Measurements from ENCODE around the gene RGS11.

Gene RGS11

DNA sequence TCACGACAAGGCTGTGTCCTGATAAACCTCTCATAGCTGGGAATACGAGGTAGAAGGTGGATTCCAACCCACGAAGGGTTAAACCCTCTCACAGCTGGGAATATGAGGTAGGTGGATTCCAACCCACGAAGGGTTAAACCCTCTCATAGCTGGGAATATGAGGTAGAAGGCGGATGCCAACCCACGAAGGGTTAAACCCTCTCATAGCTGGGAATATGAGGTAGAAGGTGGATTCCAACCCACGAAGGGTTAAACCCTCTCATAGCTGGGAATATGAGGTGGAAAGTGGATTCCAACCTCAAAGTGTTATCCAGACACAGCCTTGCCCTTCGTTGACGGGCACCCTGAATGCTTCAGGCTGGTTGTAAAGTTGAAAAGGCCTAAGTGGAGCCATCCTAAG is 45.8 kb upstream of the RGS11 start:
- no peak for TF ChIP-seq TAF1 (IDR thresholded peaks at IDR 0.05; ENCODE audit: borderline replicate concordance, insufficient read depth, low read length)
- TF ChIP-seq REST (IDR thresholded peaks at IDR 0.05; ENCODE audit: insufficient read depth in 1 of 2, low read depth in 2 of 2, low read length in 2 of 2) = no peak
- no peak for TF ChIP-seq FOXP2 (optimal IDR thresholded peaks at IDR 0.05; ENCODE audit: borderline replicate concordance, extremely low read depth, extremely low read length, insufficient read depth)
- TF ChIP-seq SIN3A (IDR thresholded peaks at IDR 0.05; ENCODE audit: borderline replicate concordance, insufficient read depth, low read length) = no peak
- no peak for TF ChIP-seq POLR2AphosphoS5 (IDR thresholded peaks at IDR 0.05; ENCODE audit: low read depth, low read length)

DNA sequence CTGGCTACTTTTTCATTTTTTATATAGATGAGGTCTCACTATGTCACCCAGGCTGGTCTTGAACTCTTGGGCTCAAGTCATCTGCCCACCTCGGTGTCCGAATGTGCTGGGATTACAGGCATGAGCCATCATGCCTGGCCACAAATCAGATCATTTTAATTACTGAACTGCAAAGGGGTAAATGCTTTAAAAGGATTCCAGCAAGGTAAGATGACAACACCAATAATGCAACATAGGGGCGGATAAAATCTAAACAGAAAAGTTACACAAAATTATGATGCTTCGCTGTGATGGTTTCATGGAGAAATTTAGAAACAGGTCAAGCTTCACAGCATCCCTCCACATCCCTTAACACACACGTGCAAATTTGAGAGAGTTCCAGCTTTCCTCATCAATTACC is 44.5 kb upstream of the RGS11 start:
- TF ChIP-seq REST (IDR thresholded peaks at IDR 0.05; ENCODE audit: insufficient read depth in 1 of 2, low read depth in 2 of 2, low read length in 2 of 2) (no peak), SIN3A (IDR thresholded peaks at IDR 0.05; ENCODE audit: borderline replicate concordance, insufficient read depth, low read length) (no peak), POLR2AphosphoS5 (IDR thresholded peaks at IDR 0.05; ENCODE audit: low read depth, low read length) (no peak), FOXP2 (optimal IDR thresholded peaks at IDR 0.05; ENCODE audit: borderline replicate concordance, extremely low read depth, extremely low read length, insufficient read depth) (no peak), TAF1 (IDR thresholded peaks at IDR 0.05; ENCODE audit: borderline replicate concordance, insufficient read depth, low read length) (no peak)

GRCh38 chr16:318628-319027 is 42.9 kb upstream of the RGS11 start:
- TF ChIP-seq TAF1 (IDR thresholded peaks at IDR 0.05; ENCODE audit: borderline replicate concordance, insufficient read depth, low read length) (no peak), POLR2AphosphoS5 (IDR thresholded peaks at IDR 0.05; ENCODE audit: low read depth, low read length) (no peak), REST (IDR thresholded peaks at IDR 0.05; ENCODE audit: insufficient read depth in 1 of 2, low read depth in 2 of 2, low read length in 2 of 2) (no peak), SIN3A (IDR thresholded peaks at IDR 0.05; ENCODE audit: borderline replicate concordance, insufficient read depth, low read length) (no peak), FOXP2 (optimal IDR thresholded peaks at IDR 0.05; ENCODE audit: borderline replicate concordance, extremely low read depth, extremely low read length, insufficient read depth) (no peak)

- TF ChIP-seq TAF1 (IDR thresholded peaks at IDR 0.05; ENCODE audit: borderline replicate concordance, insufficient read depth, low read length) = no peak
These were observed 41.8 kb upstream of the RGS11 start for GRCh38 chr16:317583-317982.

DNA sequence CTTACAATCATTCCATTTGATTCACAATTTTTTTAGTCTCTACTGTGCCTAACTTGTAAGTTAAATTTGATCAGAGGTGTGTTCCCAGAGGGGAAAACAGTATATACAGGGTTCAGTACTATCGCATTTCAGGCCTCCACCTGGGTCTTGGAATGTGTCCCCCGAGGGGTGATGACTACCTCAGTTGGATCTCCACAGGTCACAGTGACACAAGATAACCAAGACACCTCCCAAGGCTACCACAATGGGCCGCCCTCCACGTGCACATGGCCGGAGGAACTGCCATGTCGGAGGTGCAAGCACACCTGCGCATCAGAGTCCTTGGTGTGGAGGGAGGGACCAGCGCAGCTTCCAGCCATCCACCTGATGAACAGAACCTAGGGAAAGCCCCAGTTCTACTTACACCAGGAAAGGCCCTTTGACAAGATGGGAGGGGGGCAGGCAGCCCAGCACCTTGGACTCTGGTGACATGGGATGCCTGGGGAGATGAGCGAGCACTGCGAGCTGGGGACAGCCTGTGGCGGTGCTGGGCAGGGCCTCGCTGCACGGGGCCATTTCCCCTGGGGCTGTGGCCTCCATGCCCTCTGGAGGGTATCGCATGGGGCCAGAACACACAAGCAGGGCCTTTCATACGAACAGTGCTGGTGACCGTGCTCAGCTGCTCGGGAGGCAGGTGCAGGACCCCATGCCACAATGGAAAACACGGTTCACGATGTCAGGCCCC is 41.2 kb upstream of the RGS11 start:
- no peak for TF ChIP-seq SIN3A (IDR thresholded peaks at IDR 0.05; ENCODE audit: borderline replicate concordance, insufficient read depth, low read length)

- TF ChIP-seq REST (IDR thresholded peaks at IDR 0.05; ENCODE audit: insufficient read depth in 1 of 2, low read depth in 2 of 2, low read length in 2 of 2) (no peak), POLR2AphosphoS5 (IDR thresholded peaks at IDR 0.05; ENCODE audit: low read depth, low read length) (no peak), FOXP2 (optimal IDR thresholded peaks at IDR 0.05; ENCODE audit: borderline replicate concordance, extremely low read depth, extremely low read length, insufficient read depth) (no peak), TAF1 (IDR thresholded peaks at IDR 0.05; ENCODE audit: borderline replicate concordance, insufficient read depth, low read length) (no peak), SIN3A (IDR thresholded peaks at IDR 0.05; ENCODE audit: borderline replicate concordance, insufficient read depth, low read length) (no peak)
These were observed 39.1 kb upstream of the RGS11 start for GRCh38 chr16:314795-315299.

All from PFSK-1 (cell line).